Glutamatergic neuron (in vitro differentiated cells): ENCODE results near the gene LRR1. TPM values are rescaled to one million over a fixed set of nuclear protein-coding genes. Genes with fewer than 3 reads are reported as not detected.

Source experiments
- DNase-seq: peaks from one replicate; pipeline ENCODE4 v3.0.0; 2022
- H3K27ac Mint-ChIP-seq: one replicate; pipeline ENCODE4 v1.8.0; 2020; ENCODE audit warnings: mild to moderate bottlenecking, mixed read lengths, inconsistent platforms; ENCODE audit not compliant: unreplicated experiment
- H3K27me3 Mint-ChIP-seq: one replicate; pipeline ENCODE4 v1.8.0; 2020; ENCODE audit warnings: mild to moderate bottlenecking, moderate library complexity, mixed read lengths, inconsistent platforms; ENCODE audit not compliant: unreplicated experiment
- H3K36me3 Mint-ChIP-seq: one replicate; pipeline ENCODE4 v1.8.0; 2020; ENCODE audit warnings: mild to moderate bottlenecking, mixed read lengths, inconsistent platforms; ENCODE audit not compliant: unreplicated experiment
- H3K4me1 Mint-ChIP-seq: one replicate; pipeline ENCODE4 v1.8.0; 2020; ENCODE audit warnings: mild to moderate bottlenecking, low read depth, mixed read lengths, inconsistent platforms; ENCODE audit not compliant: unreplicated experiment
- H3K4me3 Mint-ChIP-seq: one replicate; pipeline ENCODE4 v1.8.0; 2020; ENCODE audit warnings: mild to moderate bottlenecking, mixed read lengths, inconsistent platforms; ENCODE audit not compliant: unreplicated experiment
- H3K9me3 Mint-ChIP-seq: one replicate; pipeline ENCODE4 v1.8.0; 2020; ENCODE audit warnings: mild to moderate bottlenecking, moderate library complexity, mixed read lengths, inconsistent platforms; ENCODE audit not compliant: unreplicated experiment
- total RNA-seq: library from RNA; stranded (reverse); fragmentation: NEBNext Ultra II Directional; extraction: Animal tissue kit (Norgen Biotek cat#: 25700); gene quantifications from one replicate; pipeline ENCODE4 v1.2.1, GENCODE V29; 2021; ENCODE audit not compliant: unreplicated experiment
- TF ChIP-seq, protein P1 (sequence below): fragments of 200-600 bp; sonication (generic); IDR thresholded peaks from one replicate; pipeline ENCODE4 v1.5.0; 2021; ENCODE audit not compliant: partially characterized antibody, unreplicated experiment

The LRR1 gene
- total RNA-seq, 1 donor from 2014 or later, result 8.0 TPM

DNA sequence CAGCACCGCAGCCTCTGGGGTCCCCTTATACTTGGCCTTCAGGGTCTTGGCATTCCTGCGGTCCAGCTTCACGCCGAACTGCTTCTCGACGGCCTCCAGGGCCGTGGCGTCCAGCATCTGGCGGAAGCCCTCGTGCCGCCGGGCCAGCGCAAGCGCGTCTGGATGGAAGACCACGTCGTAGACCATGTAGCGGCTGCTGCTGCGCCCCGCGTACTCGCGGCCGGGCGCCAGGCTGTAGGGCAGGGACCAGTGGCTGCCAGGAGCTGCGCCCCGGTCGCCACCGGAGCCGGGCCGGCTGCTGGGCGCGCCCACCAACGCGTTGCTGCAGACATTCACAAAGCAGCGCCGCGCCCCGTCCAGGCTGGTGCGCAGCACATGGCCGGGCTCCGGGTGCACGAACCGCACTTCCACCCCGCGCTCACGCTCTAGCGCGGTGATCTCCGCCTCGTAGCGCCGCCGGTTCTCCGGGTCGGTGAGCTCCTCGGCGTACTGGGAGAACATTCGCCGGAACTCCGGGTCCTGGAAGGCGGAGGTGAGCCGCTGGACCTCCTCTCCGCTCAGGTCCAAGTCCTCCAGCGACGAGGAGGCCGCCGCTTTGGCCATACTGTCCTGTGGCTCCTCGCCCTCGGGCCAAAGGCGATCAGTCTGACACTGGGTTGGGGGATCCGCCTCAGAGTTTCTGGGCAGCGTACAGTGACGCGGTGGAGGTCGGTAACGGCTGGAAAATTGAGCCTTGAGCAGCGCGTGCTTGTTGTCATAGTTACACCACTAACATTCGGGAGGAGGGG, 36.0 kb downstream of the LRR1 start, which contains the start of gene DNAAF2:
Gene DNAAF2, minus strand, starts transcription at position 698 of the 788 bp plus-strand sequence. Its CDS starts 95 bp downstream, at position 603.
- peaks cover 8% of the 10 kb centered on the region for H3K4me1 Mint-ChIP-seq
- DNase-seq, result peak; percentile 64
- H3K27ac Mint-ChIP-seq, result peak within 1 kb of the TSS; percentile 98
- peaks cover 13% of the 10 kb centered on the region for H3K27me3 Mint-ChIP-seq
- TF ChIP-seq, protein P1, sequence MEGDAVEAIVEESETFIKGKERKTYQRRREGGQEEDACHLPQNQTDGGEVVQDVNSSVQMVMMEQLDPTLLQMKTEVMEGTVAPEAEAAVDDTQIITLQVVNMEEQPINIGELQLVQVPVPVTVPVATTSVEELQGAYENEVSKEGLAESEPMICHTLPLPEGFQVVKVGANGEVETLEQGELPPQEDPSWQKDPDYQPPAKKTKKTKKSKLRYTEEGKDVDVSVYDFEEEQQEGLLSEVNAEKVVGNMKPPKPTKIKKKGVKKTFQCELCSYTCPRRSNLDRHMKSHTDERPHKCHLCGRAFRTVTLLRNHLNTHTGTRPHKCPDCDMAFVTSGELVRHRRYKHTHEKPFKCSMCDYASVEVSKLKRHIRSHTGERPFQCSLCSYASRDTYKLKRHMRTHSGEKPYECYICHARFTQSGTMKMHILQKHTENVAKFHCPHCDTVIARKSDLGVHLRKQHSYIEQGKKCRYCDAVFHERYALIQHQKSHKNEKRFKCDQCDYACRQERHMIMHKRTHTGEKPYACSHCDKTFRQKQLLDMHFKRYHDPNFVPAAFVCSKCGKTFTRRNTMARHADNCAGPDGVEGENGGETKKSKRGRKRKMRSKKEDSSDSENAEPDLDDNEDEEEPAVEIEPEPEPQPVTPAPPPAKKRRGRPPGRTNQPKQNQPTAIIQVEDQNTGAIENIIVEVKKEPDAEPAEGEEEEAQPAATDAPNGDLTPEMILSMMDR, result no peak
- H3K9me3 Mint-ChIP-seq, result peaks cover 12% of the 10 kb centered on the region
- H3K36me3 Mint-ChIP-seq, result no peaks in the 10 kb centered on the region
- H3K4me3 Mint-ChIP-seq, result peak within 1 kb of the TSS; percentile 100

DNA sequence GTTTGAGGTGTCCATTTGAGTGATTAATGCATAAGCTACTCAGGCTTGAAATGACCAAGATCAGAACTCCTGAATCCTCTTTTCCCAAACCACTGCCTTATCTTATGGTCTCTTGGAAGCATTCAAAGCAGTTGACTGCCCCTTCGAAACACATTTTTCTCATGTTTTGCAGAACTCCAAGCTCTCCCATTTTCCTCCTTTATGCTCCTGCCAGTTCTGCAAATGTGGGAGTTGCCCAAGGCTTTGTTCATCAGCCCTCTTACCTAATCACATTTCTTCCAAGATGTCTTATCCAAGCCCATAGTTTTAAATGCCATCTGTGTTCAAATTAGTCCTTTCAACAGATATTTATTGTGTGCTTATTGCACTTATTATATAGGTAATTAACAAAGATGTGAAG, 38.1 kb downstream of the LRR1 start:
- no peak for DNase-seq
- Mint-ChIP-seq H3K9me3 (peaks cover 11% of the 10 kb centered on the region), H3K27ac (no peak overlapping the region), H3K4me3 (peak overlapping the region; percentile 61), H3K4me1 (peaks cover 6% of the 10 kb centered on the region), H3K36me3 (no peaks in the 10 kb centered on the region), H3K27me3 (peaks cover 13% of the 10 kb centered on the region)
- TF ChIP-seq, protein P1, result no peak

DNA sequence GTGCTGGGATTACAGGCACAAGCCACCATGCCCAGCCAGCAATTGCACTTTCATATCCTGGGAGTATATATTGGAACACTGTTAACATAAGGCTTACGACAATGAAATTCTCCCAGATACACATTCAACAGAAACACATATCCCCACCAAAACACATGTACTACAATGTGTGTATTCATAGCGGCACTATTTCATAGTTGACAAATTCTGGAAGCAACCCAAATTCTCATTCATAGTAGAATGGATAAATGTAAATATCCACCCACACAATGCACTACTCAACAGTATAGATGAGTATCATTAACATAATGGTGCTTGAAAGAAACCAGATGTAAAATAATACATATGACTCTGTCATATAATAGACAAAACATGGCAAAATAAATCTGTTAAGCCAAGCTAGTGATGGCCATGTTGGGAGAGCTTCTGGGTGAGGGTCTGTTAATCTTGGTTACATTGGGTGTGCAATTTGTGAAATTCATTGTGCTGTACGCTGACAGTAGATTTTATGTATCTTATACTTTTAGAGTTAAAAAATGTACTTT, 38.9 kb downstream of the LRR1 start:
- H3K9me3 Mint-ChIP-seq, result peaks cover 11% of the 10 kb centered on the region

DNA sequence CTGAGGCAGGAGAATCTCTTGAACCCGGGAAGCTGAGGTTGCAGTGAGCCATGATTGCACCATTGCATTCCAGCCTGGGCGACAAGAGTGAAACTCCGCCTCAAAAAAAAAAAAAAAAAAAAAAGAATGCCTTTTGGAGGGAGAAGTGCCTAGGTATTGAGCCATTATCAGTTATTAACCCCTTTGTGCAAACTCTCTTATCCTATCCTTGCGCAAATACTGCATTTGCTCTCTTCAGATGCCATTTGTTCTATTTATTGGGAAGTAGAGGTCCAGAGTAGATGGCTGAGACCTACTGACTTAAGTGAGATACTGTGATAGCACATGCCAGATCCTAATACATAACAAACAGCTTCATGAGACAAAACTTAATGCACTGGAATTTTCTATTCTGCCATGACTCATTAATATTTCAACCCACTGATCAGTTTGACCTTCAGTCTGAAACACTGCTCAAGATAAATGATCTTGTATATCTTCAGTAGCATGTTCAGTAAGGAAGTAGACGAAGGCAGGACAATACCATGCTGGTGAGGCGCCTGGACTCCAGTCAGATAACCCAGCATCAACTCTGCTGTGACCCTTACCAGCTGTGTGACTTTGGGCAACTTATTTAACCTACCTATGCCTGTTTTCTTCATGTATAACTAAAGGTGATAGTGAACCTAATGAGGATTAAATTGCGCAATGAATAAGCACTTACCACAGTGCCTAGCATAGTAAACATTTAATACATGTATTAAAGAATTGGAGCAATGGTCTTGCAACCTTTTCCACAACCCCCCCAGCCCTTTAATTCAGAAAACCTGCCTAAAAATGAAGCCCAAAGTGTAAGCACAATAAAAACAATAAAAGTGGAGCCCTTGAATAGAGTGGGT, 42.0 kb downstream of the LRR1 start:
- no peak for DNase-seq
- Mint-ChIP-seq H3K27me3 (peaks cover 2% of the 10 kb centered on the region), H3K4me3 (no peak overlapping the region), H3K36me3 (no peaks in the 10 kb centered on the region), H3K4me1 (peaks cover 8% of the 10 kb centered on the region), H3K9me3 (peaks cover 2% of the 10 kb centered on the region), H3K27ac (no peak overlapping the region)
- TF ChIP-seq, protein P1, result no peak

More for the DNA sequence above, 38.9 kb downstream of the LRR1 start:
- Mint-ChIP-seq H3K27ac (no peak overlapping the region), H3K27me3 (peaks cover 13% of the 10 kb centered on the region), H3K36me3 (no peaks in the 10 kb centered on the region), H3K4me3 (no peak overlapping the region), H3K4me1 (peaks cover 9% of the 10 kb centered on the region)
- DNase-seq, result no peak
- TF ChIP-seq, protein P1, result no peak
